Measurements from ENCODE around the gene LY86. TPM values are rescaled to one million over a fixed set of nuclear protein-coding genes. Genes with fewer than 3 reads are reported as not detected.

The LY86 gene
- total RNA-seq, 1 experiment from 2014 or later = not detected

DNA sequence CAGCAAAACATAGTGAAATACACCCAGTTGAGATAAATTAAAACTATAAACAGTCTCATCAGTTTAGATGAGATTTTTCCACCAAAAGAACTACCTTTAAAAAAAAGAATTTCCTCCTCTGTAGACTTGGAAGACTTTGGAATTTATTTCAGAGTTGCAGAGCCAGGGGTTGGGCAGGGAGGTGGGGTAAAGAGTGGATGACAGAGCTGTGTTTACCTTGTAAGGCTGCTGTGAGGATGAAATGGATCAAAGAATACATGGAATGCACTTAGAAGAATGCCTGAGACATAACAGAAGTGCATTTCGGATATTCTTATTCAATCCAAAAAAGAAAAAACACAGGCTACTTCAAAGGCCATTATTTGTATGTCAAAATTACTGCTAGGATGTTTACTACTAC lies 6.4 kb upstream of the LY86 start:
- no peak overlapping the region for H4K8ac ChIP-seq (replicated peaks; ENCODE audit: insufficient read length, low read depth, low read length)
- H3K23ac ChIP-seq (ENCODE audit: insufficient read length, low read depth, low read length) = no peak overlapping the region
- Mint-ChIP-seq H3K27me3 (ENCODE audit: low read depth) (no peaks in the 10 kb centered on the region; the same call in 1 of the 2 replicates), H3K36me3 (ENCODE audit: insufficient read depth in 1 of 3, low read depth in 3 of 3) (peaks cover 0 to 2% (median 0%) of the 10 kb centered on the region in 3 experiments; a peak in 2 of 7 replicates), H3K4me3 (no peak overlapping the region; a peak in 1 of 5 replicates), H3K9me3 (peaks cover 10 to 13% of the 10 kb centered on the region in 2 experiments; a peak in 3 of 5 replicates), H3K4me1 (peaks cover 3 to 4% of the 10 kb centered on the region in 2 experiments; a peak in 3 of 4 replicates), H3K27ac (no peak overlapping the region)
- H2AK5ac ChIP-seq (ENCODE audit: insufficient read length, low read length) = no peak overlapping the region
- H3T11ph ChIP-seq (ENCODE audit: low read length) = no peak overlapping the region
- H3K4ac ChIP-seq (ENCODE audit: low read depth, low read length) = no peak overlapping the region
- no peaks in the 10 kb centered on the region for H3K79me1 ChIP-seq (ENCODE audit: insufficient read depth, low read depth, low read length, poor library complexity, severe bottlenecking)
- H2BK5ac ChIP-seq (ENCODE audit: insufficient read length, low read length) = no peak overlapping the region
- no peak for DNase-seq
- H3K27ac ChIP-seq (ENCODE audit: insufficient read length, low read depth, low read length) = no peak overlapping the region
- no peaks in the 10 kb centered on the region for H3K23me2 ChIP-seq (ENCODE audit: insufficient read length, low read depth, low read length, poor library complexity, severe bottlenecking)
- TF ChIP-seq, protein P1, sequence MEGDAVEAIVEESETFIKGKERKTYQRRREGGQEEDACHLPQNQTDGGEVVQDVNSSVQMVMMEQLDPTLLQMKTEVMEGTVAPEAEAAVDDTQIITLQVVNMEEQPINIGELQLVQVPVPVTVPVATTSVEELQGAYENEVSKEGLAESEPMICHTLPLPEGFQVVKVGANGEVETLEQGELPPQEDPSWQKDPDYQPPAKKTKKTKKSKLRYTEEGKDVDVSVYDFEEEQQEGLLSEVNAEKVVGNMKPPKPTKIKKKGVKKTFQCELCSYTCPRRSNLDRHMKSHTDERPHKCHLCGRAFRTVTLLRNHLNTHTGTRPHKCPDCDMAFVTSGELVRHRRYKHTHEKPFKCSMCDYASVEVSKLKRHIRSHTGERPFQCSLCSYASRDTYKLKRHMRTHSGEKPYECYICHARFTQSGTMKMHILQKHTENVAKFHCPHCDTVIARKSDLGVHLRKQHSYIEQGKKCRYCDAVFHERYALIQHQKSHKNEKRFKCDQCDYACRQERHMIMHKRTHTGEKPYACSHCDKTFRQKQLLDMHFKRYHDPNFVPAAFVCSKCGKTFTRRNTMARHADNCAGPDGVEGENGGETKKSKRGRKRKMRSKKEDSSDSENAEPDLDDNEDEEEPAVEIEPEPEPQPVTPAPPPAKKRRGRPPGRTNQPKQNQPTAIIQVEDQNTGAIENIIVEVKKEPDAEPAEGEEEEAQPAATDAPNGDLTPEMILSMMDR (conservative IDR thresholded peaks at IDR 0.05) = no peak
- no peaks in the 10 kb centered on the region for H3K27me3 ChIP-seq (ENCODE audit: insufficient read depth, low read length)
- H4K20me1 ChIP-seq (ENCODE audit: control insufficient read depth, insufficient read depth, insufficient read length) = no peaks in the 10 kb centered on the region
- H2BK12ac ChIP-seq (ENCODE audit: insufficient read length, low read depth, low read length) = no peak overlapping the region
- H2BK20ac ChIP-seq (ENCODE audit: low read depth, low read length, poor library complexity, severe bottlenecking) = no peak overlapping the region
- no CpG with 5 or more reads among the region's 1 CpG for WGBS (ENCODE audit: extremely low coverage, insufficient read length, low lambda C conversion rate)
- H3K79me2 ChIP-seq (ENCODE audit: insufficient read depth, low read length) = no peaks in the 10 kb centered on the region
- no peak overlapping the region for H4K91ac ChIP-seq (ENCODE audit: insufficient read length, low read depth, low read length)
- H3K9me3 ChIP-seq (ENCODE audit: control insufficient read depth, low read depth, low read length) = no peaks in the 10 kb centered on the region
- H2AFZ ChIP-seq (ENCODE audit: low read length) = no peak overlapping the region
- no peak overlapping the region for H4K5ac ChIP-seq (ENCODE audit: insufficient read length, low read depth, low read length)
- H3K14ac ChIP-seq (ENCODE audit: insufficient read depth, low read length) = no peak overlapping the region
- no peak overlapping the region for H3K9ac ChIP-seq (ENCODE audit: extremely low read depth, insufficient read length, low read length)
- no peaks in the 10 kb centered on the region for H3K4me1 ChIP-seq (ENCODE audit: insufficient read depth, low read length)
- no peak overlapping the region for H3K56ac ChIP-seq (ENCODE audit: insufficient read length, low read depth, low read length)
- H3K18ac ChIP-seq (ENCODE audit: insufficient read length, low read depth, low read length) = no peak overlapping the region
- H3K4me2 ChIP-seq (ENCODE audit: insufficient read depth, insufficient read length, low read length) = no peak overlapping the region
- H2BK120ac ChIP-seq (ENCODE audit: low read depth, low read length, poor library complexity, severe bottlenecking) = no peak overlapping the region
- H2BK15ac ChIP-seq (ENCODE audit: low read depth, low read length) = no peak overlapping the region

Measured in H9 (cell line).